GM21737 (cell line): Measurements from ENCODE around the gene CHIC1.
"Not testable (repeated sequence)": the region's sequence is repeated elsewhere in the genome, so short reads cannot be mapped to it uniquely, and the experiment has no call there.

Experiments
- ATAC-seq: cut with Tn5 transposase; IDR thresholded peaks from one replicate; pipeline ENCODE4 v1.9.1; 2021; ENCODE audit warnings: mild to moderate bottlenecking, moderate library complexity; ENCODE audit not compliant: unreplicated experiment

The CHIC1 gene

GRCh38 chrX:73562984-73563737 is at the start of gene CHIC1:
CHIC1 (plus strand) TSS chrX:73563197; CDS start chrX:73563285, 88 bp downstream.
- ATAC-seq: peak; percentile 79

GRCh38 chrX:73522823-73523222 is 40.2 kb upstream of the CHIC1 start:
- not testable (repeated sequence) for ATAC-seq

DNA sequence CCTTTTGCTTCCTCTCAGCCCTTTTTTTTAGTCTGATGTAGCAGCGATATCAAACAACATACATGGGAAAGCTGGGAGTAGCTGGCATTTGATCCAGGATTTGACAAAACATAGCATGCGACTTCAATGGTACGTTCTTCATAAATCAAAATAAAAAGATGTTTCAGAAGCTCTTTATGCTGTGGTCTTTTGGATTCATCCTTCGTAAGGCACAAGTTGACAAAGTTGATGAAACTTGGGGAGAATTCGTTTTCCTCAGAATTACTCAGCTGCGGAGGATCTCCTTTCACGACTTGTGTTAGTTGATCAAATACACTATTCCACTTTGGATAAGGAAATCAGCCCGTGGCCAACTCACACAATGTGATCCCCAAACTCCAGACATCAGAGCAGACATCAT is 38.1 kb upstream of the CHIC1 start:
- no peak for ATAC-seq

GRCh38 chrX:73525928-73526690 is 36.9 kb upstream of the CHIC1 start:
- ATAC-seq: no peak

DNA sequence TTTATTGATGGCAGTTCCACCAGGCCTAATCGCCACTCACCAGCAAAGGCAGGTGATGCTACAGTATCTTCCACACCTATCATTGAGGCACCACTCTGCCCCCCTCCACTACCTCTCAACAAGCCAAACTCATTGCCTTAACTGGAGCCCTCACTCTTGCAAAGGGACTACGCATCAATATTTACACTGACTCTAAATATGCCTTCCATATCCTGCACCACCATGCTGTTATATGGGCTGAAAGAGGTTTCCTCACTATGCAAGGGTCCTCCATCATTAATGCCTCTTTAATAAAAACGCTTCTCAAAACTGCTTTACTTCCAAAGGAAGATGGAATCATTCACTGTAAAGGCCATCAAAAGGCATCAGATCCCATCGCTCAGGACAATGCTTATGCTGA is 31.3 kb upstream of the CHIC1 start:
- ATAC-seq: not testable (repeated sequence)

DNA sequence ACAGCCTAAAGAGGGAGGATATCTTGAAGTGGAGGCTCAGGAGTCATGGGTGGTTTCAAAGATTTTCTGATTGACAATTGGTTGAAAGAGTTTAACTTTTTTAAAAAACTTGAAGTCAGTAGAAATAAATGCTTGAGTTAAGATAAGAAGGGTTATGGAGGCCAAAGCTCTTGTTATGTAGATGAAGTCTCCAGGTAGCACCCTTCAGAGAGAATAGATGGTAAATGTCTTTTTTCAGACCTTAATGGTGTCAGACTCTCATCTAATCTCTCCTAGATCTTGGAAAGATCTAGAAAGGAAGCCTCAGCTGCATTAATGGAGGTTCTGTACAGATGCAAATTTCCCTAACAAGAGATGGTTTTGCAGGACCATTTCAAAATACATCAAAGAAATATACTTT is 6.8 kb upstream of the CHIC1 start:
- ATAC-seq: no peak

- no peak for ATAC-seq
These were observed 1.2 kb upstream of the CHIC1 start for GRCh38 chrX:73561801-73562200.

GRCh38 chrX:73562458-73562857 is 539 bp upstream of the CHIC1 start:
- no peak for ATAC-seq

- ATAC-seq: peak; percentile 31
These were observed 706 bp downstream of the CHIC1 start for GRCh38 chrX:73563738-73564068.

GRCh38 chrX:73577361-73577760 is 14.4 kb downstream of the CHIC1 start:
- no peak for ATAC-seq

- ATAC-seq: no peak
These were observed 18.1 kb downstream of the CHIC1 start for GRCh38 chrX:73581002-73581628.

DNA sequence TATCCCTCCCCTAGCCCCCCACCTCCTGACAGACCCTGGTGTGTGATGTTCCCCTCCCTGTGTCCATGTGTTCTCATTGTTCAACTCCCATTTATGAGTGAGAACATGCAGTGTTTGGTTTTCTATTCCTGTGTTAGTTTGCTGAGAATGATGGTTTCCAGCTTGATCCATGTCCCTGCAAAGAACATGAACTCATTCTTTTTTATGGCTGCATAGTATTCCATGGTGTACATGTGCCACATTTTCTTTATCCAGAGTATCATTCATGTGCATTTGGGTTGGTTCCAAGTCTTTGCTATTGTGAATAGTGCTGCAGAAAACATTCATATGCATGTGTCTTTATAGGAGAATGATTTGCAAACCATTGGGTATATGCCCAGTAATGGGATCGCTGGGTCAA is 34.8 kb downstream of the CHIC1 start:
- not testable (repeated sequence) for ATAC-seq

DNA sequence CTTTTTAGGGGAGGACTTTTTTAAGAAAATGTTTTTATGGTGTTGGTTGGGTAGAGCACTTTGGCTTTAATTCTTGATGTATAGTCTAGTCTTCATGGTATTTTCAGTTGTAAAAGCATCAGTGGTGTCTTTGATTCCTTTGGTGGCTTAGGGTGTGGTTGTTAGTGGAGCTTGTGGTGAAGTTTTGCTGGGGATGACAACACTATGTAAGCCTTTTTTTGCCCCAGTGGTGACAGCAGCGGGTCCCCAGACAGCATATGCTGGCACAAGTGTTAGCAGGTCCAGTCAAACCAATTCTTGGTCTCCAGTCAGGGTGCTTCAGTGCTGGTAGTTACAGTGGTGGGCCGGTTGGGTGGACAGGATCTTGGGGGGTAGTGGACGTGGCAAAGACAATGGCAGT is 52.0 kb downstream of the CHIC1 start:
- no peak for ATAC-seq

DNA sequence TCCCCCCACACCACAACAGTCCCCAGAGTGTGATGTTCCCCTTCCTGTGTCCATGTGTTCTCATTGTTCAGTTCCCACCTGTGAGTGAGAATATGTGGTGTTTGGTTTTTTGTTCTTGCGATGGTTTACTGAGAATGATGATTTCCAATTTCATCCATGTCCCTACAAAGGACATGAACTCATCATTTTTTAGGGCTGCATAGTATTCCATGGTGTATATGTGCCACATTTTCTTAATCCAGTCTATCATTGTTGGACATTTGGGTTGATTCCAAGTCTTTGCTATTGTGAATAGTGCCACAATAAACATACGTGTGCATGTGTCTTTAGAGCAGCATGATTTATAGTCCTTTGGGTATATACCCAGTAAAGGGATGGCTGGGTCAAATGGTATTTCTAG is 78.7 kb downstream of the CHIC1 start:
- ATAC-seq: not testable (repeated sequence)

DNA sequence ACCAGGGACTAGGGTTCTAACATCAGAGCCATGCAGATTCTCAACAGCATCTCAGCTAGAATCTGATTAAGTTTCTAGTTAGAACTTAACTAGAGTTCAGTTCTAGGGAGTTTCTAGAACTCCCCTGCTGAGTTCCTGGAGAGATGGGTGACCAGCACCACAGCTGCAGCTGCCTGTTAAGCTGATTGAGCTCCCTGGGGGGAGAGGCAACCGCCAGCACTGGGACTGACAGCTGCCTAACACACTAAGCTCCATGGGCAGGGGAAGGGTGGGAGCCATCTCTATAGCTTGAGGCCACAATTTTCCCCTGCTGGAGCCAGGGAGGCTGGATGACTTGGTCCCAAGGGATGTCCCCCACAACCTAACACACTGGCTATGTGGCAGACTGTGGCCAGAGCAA is 84.2 kb downstream of the CHIC1 start:
- no peak for ATAC-seq

- no peak for ATAC-seq
These were observed 84.8 kb downstream of the CHIC1 start for GRCh38 chrX:73647632-73648322.

DNA sequence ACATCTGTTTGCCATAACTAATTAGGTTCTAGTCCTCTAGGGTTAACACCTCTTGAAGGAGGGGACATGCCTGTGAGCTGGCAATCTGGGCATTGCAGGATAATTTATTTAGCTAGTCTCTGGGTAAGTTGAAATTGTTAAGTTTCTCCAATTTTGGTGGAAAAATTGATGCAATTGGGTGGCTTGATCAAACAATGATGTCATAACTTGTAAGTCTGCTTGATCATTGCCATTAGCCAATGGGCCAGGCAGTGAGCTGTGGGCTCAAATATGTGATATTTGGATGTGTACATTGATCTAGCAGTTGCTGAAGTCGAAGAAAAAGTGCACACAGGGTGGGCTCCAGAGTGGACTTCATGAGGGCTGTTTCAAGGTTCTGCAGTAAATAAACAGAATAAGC is 98.3 kb downstream of the CHIC1 start:
- not testable (repeated sequence) for ATAC-seq

DNA sequence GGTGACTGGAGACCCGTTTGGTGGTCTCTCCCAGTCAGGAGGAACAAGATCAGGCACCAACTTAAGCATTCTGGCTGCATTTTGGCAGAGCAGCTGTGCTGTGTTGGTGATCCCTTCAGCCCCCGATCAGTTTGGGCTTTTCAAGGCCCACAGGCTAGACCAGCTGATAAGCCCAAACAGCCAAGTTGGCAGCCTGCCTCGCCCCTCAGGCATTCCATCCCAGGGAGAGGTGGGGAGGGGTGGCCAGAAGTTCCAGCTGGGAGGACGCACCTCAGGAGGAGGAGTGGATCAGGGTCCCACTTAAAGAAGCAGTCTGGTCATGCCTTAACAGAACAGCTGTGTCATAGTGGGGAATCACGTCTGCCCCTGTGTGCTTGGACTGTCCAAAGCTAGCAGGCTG is 105.8 kb downstream of the CHIC1 start:
- ATAC-seq: no peak

DNA sequence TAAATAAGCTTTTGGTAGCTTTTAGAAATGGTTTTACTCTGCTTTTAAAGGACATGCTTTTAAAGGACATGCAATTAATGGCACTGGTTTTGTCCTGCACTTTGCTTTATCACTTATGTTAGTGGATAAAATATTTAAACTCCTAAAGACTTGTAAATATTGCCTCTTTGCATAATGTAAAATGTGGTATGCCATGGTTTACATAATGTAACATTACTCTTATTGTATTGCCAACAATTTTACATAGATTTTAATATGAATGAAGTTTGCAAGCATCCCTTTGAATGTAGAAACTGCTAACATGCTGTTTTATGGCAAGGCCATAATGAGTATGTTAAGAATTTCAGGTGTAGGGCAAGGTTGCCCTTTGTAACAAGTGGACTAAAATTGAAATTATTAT is 118.4 kb downstream of the CHIC1 start:
- ATAC-seq: no peak

GRCh38 chrX:73683236-73683859 is 120.4 kb downstream of the CHIC1 start:
- no peak for ATAC-seq

DNA sequence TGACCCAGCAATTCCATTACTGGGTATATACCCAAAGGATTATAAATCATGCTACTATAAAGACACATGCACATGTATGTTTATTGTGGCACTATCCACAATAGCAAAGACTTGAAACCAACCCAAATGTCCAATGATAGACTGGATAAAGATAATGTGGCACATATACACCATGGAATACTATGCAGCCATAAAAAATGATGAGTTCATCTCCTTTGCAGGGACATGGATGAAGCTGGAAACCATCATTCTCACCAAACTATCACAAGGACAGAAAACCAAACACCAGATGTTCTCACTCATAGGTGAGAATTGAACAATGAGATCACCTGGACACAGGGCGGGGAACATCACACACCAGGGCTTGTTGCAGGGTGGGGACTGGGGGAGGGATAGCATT is 144.0 kb downstream of the CHIC1 start:
- not testable (repeated sequence) for ATAC-seq
